Subcutaneous abdominal adipose tissue (tissue), 5 donors: Measurements from ENCODE around the gene CHCHD10.

Source experiments
- H3K27ac ChIP-seq: one replicate; pipeline ENCODE4 v1.7.0; 2013; ENCODE audit warnings: low read depth, mild to moderate bottlenecking, inconsistent platforms, low read length, moderate library complexity
- H3K27me3 ChIP-seq, 5 donors: one replicate each; pipeline ENCODE4 v1.7.0; 2013; ENCODE audit warnings: low read length in 5 of 5, inconsistent platforms in 1 of 5; ENCODE audit not compliant: control insufficient read depth in 5 of 5, insufficient read depth in 4 of 5
- H3K36me3 ChIP-seq, 5 donors: one replicate each; pipeline ENCODE4 v1.7.0; 2013; ENCODE audit warnings: low read length in 5 of 5; ENCODE audit not compliant: control insufficient read depth in 5 of 5, insufficient read depth in 5 of 5
- H3K4me1 ChIP-seq, 5 donors: one replicate each; pipeline ENCODE4 v1.7.0; 2013; ENCODE audit warnings: low read length in 5 of 5, mild to moderate bottlenecking in 3 of 5, moderate library complexity in 1 of 5; ENCODE audit not compliant: control insufficient read depth in 5 of 5, insufficient read depth in 5 of 5
- H3K4me3 ChIP-seq, 5 donors: one replicate each; pipeline ENCODE4 v1.7.0; 2013; ENCODE audit warnings: low read length in 5 of 5, low read depth in 1 of 5
- H3K9ac ChIP-seq, 5 donors: one replicate each; pipeline ENCODE4 v1.7.0; 2013; ENCODE audit warnings: low read length in 5 of 5, mild to moderate bottlenecking in 4 of 5, moderate library complexity in 3 of 5
- H3K9me3 ChIP-seq, 5 donors: one replicate each; pipeline ENCODE4 v1.7.0; 2013; ENCODE audit warnings: low read length in 5 of 5; ENCODE audit not compliant: control insufficient read depth in 5 of 5
- donor health status: healthy.
- donor health status: healthy.
- donor health status: healthy.
- donor health status: healthy.
- donor health status: healthy.

CHCHD10 gene

GRCh38 chr22:23767673-23768548 is at the start of gene CHCHD10:
Gene CHCHD10 (minus strand): TSS chr22:23767972. CDS start chr22:23767874, 98 bp downstream.
- H3K9me3 ChIP-seq, result no peaks in the 10 kb centered on the region
- H3K27me3 ChIP-seq, result no peaks in the 10 kb centered on the region
- peaks cover 0 to 8% (median 8%) of the 10 kb centered on the region in 5 donors for H3K36me3 ChIP-seq
- H3K27ac ChIP-seq, result peak within 1 kb of the TSS; percentile 78
- H3K4me1 ChIP-seq, result peaks cover 1 to 71% (median 54%) of the 10 kb centered on the region in 5 donors
- peak within 1 kb of the TSS; percentile 75 to 94 (median 81) for H3K4me3 ChIP-seq
- peak within 1 kb of the TSS; percentile 67 to 92 (median 89) for H3K9ac ChIP-seq

GRCh38 chr22:23817146-23817545 is 49.4 kb upstream of the CHCHD10 start:
- Histone ChIP-seq H3K27ac (no peak overlapping the region), H3K4me3 (no peak overlapping the region), H3K36me3 (peaks cover 6 to 74% (median 50%) of the 10 kb centered on the region in 5 donors), H3K9me3 (no peaks in the 10 kb centered on the region), H3K27me3 (no peaks in the 10 kb centered on the region), H3K9ac (no peak overlapping the region), H3K4me1 (peaks cover 0 to 5% (median 4%) of the 10 kb centered on the region in 5 donors)

- Histone ChIP-seq H3K9me3 (no peaks in the 10 kb centered on the region), H3K4me1 (no peaks in the 10 kb centered on the region), H3K27ac (no peak overlapping the region), H3K27me3 (no peaks in the 10 kb centered on the region), H3K36me3 (peaks cover 8 to 73% (median 46%) of the 10 kb centered on the region in 5 donors), H3K9ac (no peak overlapping the region), H3K4me3 (no peak overlapping the region)
These were observed 48.6 kb upstream of the CHCHD10 start for GRCh38 chr22:23816156-23816976.

GRCh38 chr22:23815541-23816155 is 47.9 kb upstream of the CHCHD10 start:
- Histone ChIP-seq H3K9me3 (no peaks in the 10 kb centered on the region), H3K27me3 (no peaks in the 10 kb centered on the region), H3K4me3 (no peak overlapping the region), H3K27ac (no peak overlapping the region), H3K36me3 (peaks cover 13 to 73% (median 39%) of the 10 kb centered on the region in 5 donors), H3K4me1 (no peaks in the 10 kb centered on the region), H3K9ac (no peak overlapping the region)

- H3K27ac ChIP-seq, result no peak overlapping the region
- no peaks in the 10 kb centered on the region for H3K9me3 ChIP-seq
- H3K27me3 ChIP-seq, result no peaks in the 10 kb centered on the region
- no peaks in the 10 kb centered on the region for H3K4me1 ChIP-seq
- H3K9ac ChIP-seq, result no peak overlapping the region
- H3K4me3 ChIP-seq, result no peak overlapping the region
- H3K36me3 ChIP-seq, result peaks cover 12 to 46% (median 22%) of the 10 kb centered on the region in 5 donors
These were observed 44.6 kb upstream of the CHCHD10 start for GRCh38 chr22:23812378-23812777.

- peaks cover 11 to 64% (median 46%) of the 10 kb centered on the region in 5 donors for H3K36me3 ChIP-seq
- no peaks in the 10 kb centered on the region for H3K9me3 ChIP-seq
- H3K27ac ChIP-seq, result no peak overlapping the region
- no peak overlapping the region for H3K4me3 ChIP-seq
- H3K9ac ChIP-seq, result no peak overlapping the region
- H3K4me1 ChIP-seq, result peaks cover 0 to 4% (median 0%) of the 10 kb centered on the region in 5 donors
- H3K27me3 ChIP-seq, result no peaks in the 10 kb centered on the region
These were observed 39.1 kb upstream of the CHCHD10 start for GRCh38 chr22:23806837-23807236.

- H3K9ac ChIP-seq, result no peak overlapping the region
- H3K4me3 ChIP-seq, result no peak overlapping the region
- H3K27ac ChIP-seq, result no peak overlapping the region
- no peaks in the 10 kb centered on the region for H3K27me3 ChIP-seq
- no peaks in the 10 kb centered on the region for H3K9me3 ChIP-seq
- H3K36me3 ChIP-seq, result peaks cover 3 to 70% (median 65%) of the 10 kb centered on the region in 5 donors
- H3K4me1 ChIP-seq, result peaks cover 0 to 4% (median 0%) of the 10 kb centered on the region in 5 donors
These were observed 37.1 kb upstream of the CHCHD10 start for GRCh38 chr22:23804781-23805291.

- no peaks in the 10 kb centered on the region for H3K9me3 ChIP-seq
- no peak overlapping the region for H3K9ac ChIP-seq
- no peak overlapping the region for H3K27ac ChIP-seq
- H3K27me3 ChIP-seq, result no peaks in the 10 kb centered on the region
- no peak overlapping the region for H3K4me3 ChIP-seq
- H3K4me1 ChIP-seq, result peaks cover 0 to 4% (median 0%) of the 10 kb centered on the region in 5 donors
- H3K36me3 ChIP-seq, result peaks cover 3 to 81% (median 65%) of the 10 kb centered on the region in 5 donors
These were observed 35.4 kb upstream of the CHCHD10 start for GRCh38 chr22:23803001-23803819.

- Histone ChIP-seq H3K27me3 (no peaks in the 10 kb centered on the region), H3K4me1 (peaks cover 0 to 4% (median 0%) of the 10 kb centered on the region in 5 donors), H3K27ac (no peak overlapping the region), H3K4me3 (no peak overlapping the region), H3K9ac (no peak overlapping the region), H3K36me3 (peaks cover 3 to 84% (median 65%) of the 10 kb centered on the region in 5 donors), H3K9me3 (no peaks in the 10 kb centered on the region)
These were observed 34.2 kb upstream of the CHCHD10 start for GRCh38 chr22:23801886-23802377.
